HG03196 (cell line): Measurements from ENCODE around the gene TBC1D13.
"Not testable (repeated sequence)": the region's sequence is repeated elsewhere in the genome, so short reads cannot be mapped to it uniquely, and the experiment has no call there.

ENCODE experiments used
- ATAC-seq: cut with Tn5 transposase; IDR thresholded peaks from one replicate; pipeline ENCODE4 v1.9.1; 2021; ENCODE audit not compliant: unreplicated experiment

TBC1D13 gene

GRCh38 chr9:128782669-128783068, 4.4 kb upstream of the TBC1D13 start:
- no peak for ATAC-seq

- no peak for ATAC-seq
These were observed 1.6 kb upstream of the TBC1D13 start for GRCh38 chr9:128785427-128785826.

GRCh38 chr9:128787659-128788058, 606 bp downstream of the TBC1D13 start:
- no peak for ATAC-seq

GRCh38 chr9:128788445-128788844, 1.4 kb downstream of the TBC1D13 start:
- no peak for ATAC-seq

GRCh38 chr9:128790536-128790935, 3.5 kb downstream of the TBC1D13 start:
- ATAC-seq, result no peak

GRCh38 chr9:128792134-128792533, 5.1 kb downstream of the TBC1D13 start:
- no peak for ATAC-seq

- ATAC-seq, result no peak
These were observed 6.1 kb downstream of the TBC1D13 start for GRCh38 chr9:128792978-128793686.

GRCh38 chr9:128794961-128795360, 7.9 kb downstream of the TBC1D13 start:
- ATAC-seq, result not testable (repeated sequence)

GRCh38 chr9:128798896-128799295, 11.8 kb downstream of the TBC1D13 start:
- no peak for ATAC-seq

GRCh38 chr9:128800061-128800460, 13.0 kb downstream of the TBC1D13 start:
- no peak for ATAC-seq

- no peak for ATAC-seq
These were observed 15.4 kb downstream of the TBC1D13 start for GRCh38 chr9:128802482-128802881.

- ATAC-seq, result no peak
These were observed 18.6 kb downstream of the TBC1D13 start for GRCh38 chr9:128805661-128806060.

- ATAC-seq, result no peak
These were observed 20.8 kb downstream of the TBC1D13 start for GRCh38 chr9:128807827-128808226.

GRCh38 chr9:128808543-128808942, 21.5 kb downstream of the TBC1D13 start:
- ATAC-seq, result no peak

- no peak for ATAC-seq
These were observed 22.1 kb downstream of the TBC1D13 start for GRCh38 chr9:128809036-128809599.

- ATAC-seq, result no peak
These were observed 22.8 kb downstream of the TBC1D13 start for GRCh38 chr9:128809831-128810230.

- ATAC-seq, result no peak
These were observed 23.8 kb downstream of the TBC1D13 start for GRCh38 chr9:128810873-128811272.

- ATAC-seq, result peak; percentile 81
These were observed 31.2 kb downstream of the TBC1D13 start, which contains the start of gene ENDOG for GRCh38 chr9:128818099-128818838. Gene ENDOG, plus strand, starts transcription at chr9:128818500. Its CDS starts 185 bp downstream, at chr9:128818685.

GRCh38 chr9:128818839-128819715, 32.0 kb downstream of the TBC1D13 start:
- peak; percentile 22 for ATAC-seq

GRCh38 chr9:128819716-128820664, 32.9 kb downstream of the TBC1D13 start:
- no peak for ATAC-seq
